GM13976 (cell line): ENCODE results near the gene TNFRSF18.
"Not testable (repeated sequence)": the region's sequence is repeated elsewhere in the genome, so short reads cannot be mapped to it uniquely, and the experiment has no call there.

Source experiments
- DNase-seq: peaks from one replicate; pipeline ENCODE4 v3.0.0; 2012; ENCODE audit warnings: low spot score
- CTCF ChIP-seq: IDR thresholded peaks from 2 replicates; pipeline ENCODE4 v1.5.1; 2012; ENCODE audit warnings: borderline replicate concordance, mild to moderate bottlenecking; ENCODE audit not compliant: insufficient read depth; ENCODE audit errors: extremely low read depth, missing control alignments, control extremely low read depth
- in situ Hi-C: fragments of 300-500 bp; cut with MboI; formaldehyde crosslinking; loops from one replicate; pipeline ENCODE4 v1.12.0; 2022; ENCODE audit warnings: low sequenced_read_pairs, mixed read lengths, inconsistent platforms; ENCODE audit not compliant: unreplicated experiment

The TNFRSF18 gene

GRCh38 chr1:1178794-1179331, 27.5 kb downstream of the TNFRSF18 start:
- no peak for TF ChIP-seq CTCF
- DNase-seq: no peak
- in situ Hi-C loops: no loop called here

GRCh38 chr1:1177452-1178206, 28.8 kb downstream of the TNFRSF18 start:
- TF ChIP-seq CTCF: no peak
- in situ Hi-C loops: no loop called here
- no peak for DNase-seq

- in situ Hi-C loops: no loop called here
- no peak for DNase-seq
- TF ChIP-seq CTCF: no peak
These were observed 29.5 kb downstream of the TNFRSF18 start for GRCh38 chr1:1176931-1177330.

DNA sequence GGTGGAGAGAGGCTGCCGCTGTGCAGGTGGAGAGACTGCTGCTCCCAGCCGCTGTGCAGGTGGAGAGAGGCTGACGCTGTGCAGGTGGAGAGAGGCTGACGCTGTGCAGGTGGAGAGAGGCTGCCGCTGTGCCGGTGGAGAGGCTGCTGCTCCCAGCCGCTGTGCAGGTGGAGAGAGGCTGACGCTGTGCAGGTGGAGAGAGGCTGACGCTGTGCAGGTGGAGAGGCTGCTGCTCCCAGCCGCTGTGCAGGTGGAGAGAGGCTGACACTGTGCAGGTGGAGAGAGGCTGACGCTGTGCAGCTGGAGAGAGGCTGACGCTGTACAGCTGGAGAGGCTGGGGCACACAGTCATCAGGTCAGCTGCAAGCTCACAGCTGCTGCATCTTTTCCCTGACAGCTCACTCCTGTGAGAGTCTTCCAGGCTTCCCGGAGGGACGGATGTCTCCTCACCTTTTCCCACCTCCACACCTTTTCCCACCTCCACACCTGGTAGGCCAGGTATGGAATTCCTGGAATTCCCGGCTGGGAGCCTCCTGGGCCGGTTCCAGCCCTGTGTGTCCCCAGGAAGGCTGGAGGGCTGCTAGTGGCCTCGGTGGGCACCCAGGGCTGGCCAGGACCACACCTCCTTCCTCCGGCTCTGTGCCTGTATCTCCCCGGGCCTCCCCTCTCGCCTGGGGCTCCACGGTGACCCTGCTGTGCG, 30.2 kb downstream of the TNFRSF18 start:
- DNase-seq, in situ Hi-C loops: not testable (repeated sequence)

- DNase-seq: no peak
- in situ Hi-C loops: no loop called here
- no peak for TF ChIP-seq CTCF
These were observed 30.9 kb downstream of the TNFRSF18 start for GRCh38 chr1:1175221-1176062.

- no peak for TF ChIP-seq CTCF
- in situ Hi-C loops: no loop called here
- no peak for DNase-seq
These were observed 32.5 kb downstream of the TNFRSF18 start, which contains the start of gene TTLL10 for GRCh38 chr1:1173793-1174415. Gene TTLL10, plus strand, starts transcription at chr1:1173880. Its CDS starts 5,336 bp downstream, at chr1:1179216.
